NCI-H1436 treated with DMSO at 0.1 percent for 48 hours (cell line): ENCODE results near the gene TXN.
"Not testable (repeated sequence)": the region's sequence is repeated elsewhere in the genome, so short reads cannot be mapped to it uniquely, and the experiment has no call there.

Source experiments
- DNase-seq: peaks from one replicate; lab custom pipeline; 2025; lab: John Stamatoyannopoulos, UW

The TXN gene

DNA sequence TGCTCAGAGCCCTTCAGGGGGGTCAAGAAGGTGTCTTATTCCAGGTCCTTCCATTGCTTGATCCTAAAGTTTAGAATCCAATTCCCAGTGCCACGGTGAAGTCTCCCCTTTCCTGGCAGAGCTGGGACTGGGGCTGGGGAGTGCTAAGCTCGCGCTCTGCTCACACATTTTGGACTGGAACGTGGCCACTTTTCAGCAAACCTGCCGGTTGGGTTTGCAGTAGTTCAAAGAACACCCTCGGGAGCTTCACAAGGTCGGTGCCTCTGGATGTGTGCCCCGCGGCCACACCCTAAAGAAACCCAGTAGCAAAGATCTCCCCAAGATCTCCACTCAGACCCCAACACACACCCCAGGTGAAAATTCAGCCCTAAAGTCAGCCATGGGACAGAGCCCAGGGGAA, 48.3 kb downstream of the TXN start, which contains the start of gene C9orf152:
TSS of gene C9orf152 (minus strand) at position 129 of the 400 bp plus-strand sequence. CDS start 580 bp downstream, outside the sequence.
- no peak for DNase-seq

DNA sequence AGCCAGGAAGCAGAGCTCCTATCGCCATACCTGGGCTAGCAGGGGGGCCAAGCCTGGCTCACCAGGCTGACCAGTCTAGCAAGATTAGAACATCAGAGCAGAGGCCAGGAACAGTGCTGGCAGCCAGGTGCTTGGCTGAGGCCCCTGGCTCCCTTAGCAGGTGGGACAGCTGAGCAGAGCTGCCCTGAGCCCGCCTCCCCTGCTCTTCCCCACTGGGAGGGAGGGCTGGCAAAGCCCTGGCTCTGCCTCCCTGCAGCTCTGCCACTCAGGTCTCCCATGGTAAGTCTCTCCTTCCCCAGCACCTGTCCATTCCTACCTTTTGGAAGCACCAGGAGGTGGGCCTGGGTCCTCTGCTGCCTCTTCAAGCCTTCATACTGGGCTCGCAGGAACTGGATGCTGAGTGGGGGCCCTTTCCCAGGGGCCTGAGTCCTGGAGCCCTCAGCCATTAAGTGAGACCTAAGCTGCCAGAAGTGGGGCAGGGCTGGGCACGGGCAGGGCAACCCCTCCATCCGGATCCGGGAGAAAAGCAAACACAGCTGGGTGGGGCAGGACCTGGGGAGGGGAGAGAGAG, 49.2 kb downstream of the TXN start:
- no peak for DNase-seq

DNA sequence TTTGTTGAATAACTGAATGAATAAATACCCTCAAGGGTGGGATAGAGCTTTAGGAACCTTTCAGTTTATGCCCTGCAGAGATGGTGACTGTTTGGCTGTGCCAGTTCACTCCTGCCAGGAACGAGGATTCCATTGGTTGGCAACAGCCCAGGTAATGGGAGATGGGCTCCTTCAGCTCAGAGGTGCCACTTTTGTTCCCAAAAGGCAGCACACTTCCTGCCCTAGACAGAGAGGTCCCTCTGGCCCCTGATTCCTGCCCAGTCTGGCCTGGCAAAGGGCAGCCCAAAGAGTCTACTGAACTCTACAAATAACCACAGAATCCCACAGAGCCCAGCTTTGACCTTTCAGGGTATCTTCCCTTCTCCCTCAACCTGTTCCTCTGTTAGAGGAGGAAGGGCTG, 49.9 kb downstream of the TXN start:
- DNase-seq, result no peak

DNA sequence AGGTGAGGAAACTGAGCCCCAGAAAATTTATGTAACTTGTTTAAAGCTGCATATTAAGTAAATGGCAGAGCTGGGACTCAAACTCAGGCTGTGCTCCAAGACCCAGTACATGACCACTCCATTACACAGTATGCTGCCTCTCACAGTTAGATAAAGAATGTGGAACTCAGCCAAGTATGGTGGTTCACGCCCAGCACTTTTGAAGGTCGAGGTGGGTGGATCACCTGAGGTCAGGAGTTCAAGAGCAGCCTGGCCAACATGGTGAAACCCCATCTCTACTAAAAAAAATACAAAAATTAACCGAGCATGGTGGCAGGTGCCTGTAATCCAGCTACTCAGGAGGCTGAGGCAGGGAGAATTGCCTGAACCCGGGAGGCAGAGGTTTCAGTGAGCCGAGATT, 50.7 kb downstream of the TXN start:
- DNase-seq, result not testable (repeated sequence)

DNA sequence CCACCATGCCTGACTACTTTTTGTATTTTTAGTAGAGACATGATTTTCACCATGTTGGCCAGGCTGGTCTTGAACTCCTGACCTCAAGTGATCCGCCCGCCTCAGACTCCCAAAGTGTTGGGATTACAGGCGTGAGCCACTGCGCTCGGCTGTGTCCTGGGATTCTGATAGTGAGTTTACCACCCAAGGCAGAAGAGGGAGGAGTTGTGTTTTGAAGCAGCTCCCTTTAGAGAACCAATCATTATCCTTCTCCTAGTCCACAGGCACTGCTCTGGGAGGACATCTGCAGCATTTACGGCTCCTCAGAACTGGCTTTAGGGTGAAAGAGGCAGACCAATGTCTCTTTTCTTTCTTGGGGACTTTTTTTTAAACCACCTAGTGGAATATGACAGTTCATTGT, 54.1 kb downstream of the TXN start:
- no peak for DNase-seq

DNA sequence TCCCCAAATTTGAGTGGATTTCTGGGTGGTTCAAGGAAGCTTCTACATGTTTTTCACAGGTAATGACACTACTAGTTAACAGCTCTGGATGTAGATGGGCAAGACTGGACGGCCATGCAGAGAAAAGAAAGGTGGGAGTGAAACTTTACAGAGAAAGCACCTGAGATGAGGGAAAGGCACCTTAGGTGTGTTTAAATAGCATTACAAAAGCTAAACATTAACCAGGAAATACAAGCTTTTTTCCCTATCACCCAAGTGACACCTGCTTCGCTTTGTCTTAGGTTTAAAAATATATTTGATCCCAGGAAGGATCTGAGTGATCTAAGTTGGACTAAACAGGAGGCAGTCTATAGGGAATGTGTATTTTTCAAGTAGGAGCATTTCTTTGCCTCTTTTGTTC, 56.7 kb downstream of the TXN start:
- DNase-seq, result no peak

DNA sequence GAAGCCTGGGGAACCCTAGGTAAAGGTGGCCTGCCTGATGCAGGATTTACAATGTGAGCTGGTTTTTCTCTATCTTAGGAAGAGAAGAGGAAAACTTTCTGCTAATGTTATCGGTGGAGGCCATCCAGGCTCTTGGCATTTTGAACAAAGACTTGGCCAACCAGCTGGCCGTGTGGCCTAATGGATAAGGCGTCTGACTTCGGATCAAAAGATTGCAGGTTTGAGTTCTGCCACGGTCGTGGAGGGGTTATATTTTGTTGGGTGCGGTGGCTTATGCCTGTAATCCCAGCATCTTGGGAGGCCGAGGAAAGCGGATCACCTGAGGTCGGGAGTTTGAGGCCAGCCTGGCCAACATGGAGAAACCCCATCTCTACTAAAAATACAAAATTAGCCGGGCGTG, 58.0 kb downstream of the TXN start:
- no peak for DNase-seq

DNA sequence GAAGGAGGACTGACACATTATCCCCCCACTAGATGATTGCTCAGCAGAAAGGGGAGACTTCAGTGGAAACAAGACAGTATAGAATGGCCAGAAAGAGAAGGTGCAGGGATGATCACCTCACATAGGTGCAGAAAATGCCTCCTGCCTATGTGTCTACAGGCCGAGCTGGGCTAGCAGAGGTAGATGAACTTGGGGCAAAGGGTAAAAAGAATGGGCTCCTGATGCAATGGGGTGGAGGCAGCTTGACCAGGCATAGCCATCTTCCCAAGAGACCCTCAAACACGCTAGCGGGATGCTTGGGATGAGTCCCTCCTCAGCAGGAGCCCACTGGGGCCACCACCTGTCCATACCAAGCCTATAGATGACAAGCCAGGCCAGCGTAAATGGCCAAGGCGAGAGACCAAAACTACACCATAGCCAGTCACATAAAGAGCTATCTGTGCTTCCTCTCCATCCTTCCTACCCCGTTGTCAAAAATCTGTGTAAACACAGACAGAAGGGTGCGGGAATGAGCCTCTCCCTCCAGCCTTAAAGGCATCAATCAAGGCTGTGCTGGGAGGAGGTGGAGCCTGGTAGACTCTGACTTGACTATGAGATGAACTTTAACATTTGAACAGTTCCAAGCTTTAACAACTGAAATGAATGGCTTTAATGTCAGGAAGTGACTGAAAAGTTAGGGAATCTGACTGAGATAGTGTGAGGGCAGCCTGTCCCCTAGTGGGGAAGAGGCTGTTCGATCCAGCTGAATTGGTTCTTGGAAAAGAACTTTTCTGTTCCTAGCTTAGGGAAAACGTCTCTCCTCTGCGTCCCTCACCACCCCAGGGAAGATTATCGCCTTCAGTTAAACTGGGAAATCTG, 58.7 kb downstream of the TXN start:
- no peak for DNase-seq

DNA sequence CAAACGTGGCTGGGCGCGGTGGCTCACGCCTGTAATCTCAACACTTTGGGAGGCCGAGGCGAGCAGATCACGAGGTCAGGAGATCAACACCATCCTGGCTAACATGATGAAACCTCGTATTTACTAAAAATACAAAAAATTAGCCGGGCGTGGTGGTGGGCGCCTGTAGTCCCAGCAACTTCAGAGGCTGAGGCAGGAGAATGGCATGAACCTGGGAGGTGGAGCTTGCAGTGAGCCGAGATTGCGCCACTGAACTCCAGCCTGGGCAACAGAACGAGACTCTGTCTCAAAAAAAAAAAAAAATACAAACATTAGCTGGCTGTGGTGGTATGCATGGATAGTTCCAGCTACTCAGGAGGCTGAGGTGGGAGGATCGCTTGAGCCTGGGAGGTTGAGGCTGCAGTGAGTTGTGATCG, 60.2 kb downstream of the TXN start:
- not testable (repeated sequence) for DNase-seq
